Stimulated activated CD8-positive, alpha-beta memory T cell treated with anti-CD3 and anti-CD28 coated beads, Interleukin-4, amount 100 ng/mL, for 4 hours (primary cell): ENCODE measurements around the gene HBP1.
"Not testable (repeated sequence)": the region's sequence is repeated elsewhere in the genome, so short reads cannot be mapped to it uniquely, and the experiment has no call there.

Experiments used
- DNase-seq, 2 donors: peaks; one replicate each; pipeline ENCODE4 v3.0.0-alpha.2; 2020; ENCODE audit warnings: low read depth in 2 of 2, low spot score in 1 of 2

Gene HBP1

DNA sequence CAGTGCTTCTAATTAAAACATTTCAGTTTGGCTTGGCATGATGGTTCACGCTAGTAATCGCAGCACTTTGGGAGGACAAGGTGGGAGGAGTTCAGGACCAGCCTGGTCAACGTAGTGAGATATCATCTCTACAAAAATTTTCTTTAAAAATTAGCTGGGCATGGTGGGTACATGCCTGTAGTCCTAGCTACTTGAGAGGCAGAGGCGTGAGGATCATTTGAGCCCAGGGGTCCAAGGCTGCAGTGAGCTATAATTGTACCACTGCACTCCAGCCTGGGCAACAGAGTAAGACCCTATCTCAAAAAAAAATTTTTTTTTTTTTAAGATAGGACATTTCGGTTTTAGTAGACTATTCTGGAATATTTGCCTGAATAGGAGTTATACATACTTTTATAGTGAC, 12.4 kb downstream of the HBP1 start:
- no peak for DNase-seq

DNA sequence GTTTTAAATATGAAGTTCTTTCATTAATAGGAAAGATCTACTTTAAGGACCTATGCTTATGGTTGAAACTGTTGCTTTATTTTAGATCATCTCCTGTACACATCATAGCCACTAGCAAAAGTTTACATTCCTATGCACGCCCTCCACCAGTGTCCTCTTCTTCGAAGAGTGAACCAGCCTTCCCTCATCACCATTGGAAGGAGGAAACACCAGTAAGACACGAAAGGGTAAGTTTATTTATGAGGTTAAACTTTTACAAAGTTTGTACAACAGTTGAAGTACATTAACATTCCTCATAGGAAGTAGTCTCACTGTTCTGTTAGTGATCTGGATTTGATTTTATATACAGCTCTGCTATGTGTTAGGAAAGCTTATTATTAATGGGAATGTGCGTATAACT, 16.9 kb downstream of the HBP1 start:
- no peak for DNase-seq

DNA sequence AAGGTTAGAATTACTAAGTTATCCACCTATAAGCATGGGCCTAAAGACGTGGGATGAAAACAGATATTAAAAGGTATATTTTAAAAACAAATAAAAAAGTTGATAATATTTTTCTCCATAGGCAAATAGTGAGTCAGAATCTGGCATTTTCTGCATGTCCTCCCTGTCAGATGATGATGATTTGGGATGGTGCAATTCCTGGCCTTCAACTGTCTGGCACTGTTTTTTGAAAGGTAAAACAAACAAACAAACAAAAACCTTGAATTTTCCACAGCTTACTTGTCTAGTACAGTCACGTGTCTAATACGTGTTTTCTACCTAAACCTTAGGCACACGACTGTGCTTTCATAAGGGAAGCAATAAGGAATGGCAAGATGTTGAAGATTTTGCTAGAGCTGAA, 17.4 kb downstream of the HBP1 start:
- DNase-seq: no peak

DNA sequence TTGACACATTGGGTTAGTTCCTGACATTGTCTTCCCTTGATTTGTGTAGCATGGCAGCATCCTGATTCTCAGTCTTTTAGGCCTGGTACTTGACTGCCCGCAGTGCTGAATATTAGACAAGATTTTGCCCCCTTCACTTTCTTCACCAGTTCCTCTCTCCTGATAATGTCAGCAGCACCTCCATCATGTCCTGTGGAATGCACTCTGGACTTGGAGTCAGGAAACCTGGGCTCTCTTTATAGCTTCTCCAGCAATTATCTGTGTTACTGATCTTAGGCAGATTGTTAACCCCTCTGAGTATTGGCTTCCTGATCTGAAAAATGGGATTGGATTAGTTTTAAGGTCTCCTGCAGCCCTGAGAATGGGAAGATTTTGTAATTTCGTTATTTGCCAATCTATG, 19.0 kb downstream of the HBP1 start:
- DNase-seq: no peak

DNA sequence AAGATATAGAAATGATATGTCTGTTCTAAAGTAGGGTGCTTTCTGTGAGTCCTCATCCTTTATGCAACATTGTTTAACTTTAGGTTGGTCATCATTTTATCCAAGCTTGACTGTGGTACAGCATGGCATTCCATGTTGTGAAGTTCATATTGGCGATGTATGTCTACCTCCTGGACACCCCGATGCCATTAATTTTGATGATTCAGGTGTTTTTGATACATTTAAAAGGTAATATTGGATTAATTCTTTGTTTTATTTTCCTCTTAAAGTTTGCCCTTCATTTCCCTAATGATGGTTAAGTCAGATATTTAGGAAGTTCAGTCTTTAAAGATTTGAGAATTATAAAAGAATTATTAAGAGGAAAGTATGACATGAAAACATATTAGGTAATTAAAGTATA, 21.3 kb downstream of the HBP1 start:
- no peak for DNase-seq

DNA sequence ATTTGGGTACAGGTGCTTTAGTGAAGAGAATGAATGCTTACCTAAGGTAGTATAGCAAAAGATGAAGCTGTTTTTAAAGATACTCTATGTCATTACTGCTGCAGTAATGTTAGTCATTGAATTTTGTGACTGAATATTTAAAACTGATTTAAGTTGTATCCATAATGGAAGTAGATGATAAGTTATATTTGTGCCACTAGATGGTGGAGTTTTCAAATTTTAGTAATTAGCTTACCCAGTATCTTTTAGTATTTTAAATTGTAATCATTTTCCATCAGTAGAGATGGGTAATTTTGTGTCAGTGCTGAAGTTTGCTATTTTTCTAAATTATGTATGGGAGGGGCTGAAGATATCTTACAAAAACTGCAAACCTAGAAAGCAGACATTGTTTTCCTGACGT, 25.2 kb downstream of the HBP1 start:
- no peak for DNase-seq

DNA sequence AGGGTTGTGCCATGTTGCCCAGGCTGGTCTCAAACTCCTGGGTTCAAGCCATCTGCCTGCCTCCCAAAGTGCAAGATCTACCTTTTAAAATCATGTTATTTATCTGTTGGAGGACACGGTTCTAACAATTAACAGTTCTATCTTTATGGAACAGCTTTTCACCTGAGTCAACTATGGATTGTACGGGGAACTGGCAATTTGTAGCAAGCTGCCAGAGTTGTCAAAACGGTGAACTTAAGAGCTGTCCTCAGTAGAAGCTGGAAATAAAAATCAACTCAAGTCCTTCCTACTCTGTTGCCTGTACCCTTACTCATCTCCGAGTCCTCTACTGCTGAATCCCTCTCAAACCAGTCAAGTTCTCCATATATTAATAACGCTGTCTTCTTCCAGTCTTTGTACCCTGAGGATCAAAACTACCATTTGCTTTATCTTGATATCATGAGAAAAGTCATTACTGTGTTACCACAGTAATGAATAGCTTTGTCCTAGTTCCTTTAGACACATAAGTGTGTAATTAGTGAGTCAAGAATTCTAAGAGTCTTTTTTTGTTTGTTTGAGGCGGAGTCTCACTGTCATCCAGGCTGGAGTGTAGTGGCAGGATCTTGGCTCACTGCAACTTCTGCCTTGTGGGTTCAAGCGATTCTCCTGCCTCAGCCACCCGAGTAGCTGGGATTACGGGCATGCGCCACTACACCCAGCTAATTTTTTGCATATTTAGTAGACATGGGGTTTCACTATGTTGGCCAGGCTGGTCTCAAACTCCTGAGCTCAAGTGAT, 28.2 kb downstream of the HBP1 start:
- DNase-seq: no peak

DNA sequence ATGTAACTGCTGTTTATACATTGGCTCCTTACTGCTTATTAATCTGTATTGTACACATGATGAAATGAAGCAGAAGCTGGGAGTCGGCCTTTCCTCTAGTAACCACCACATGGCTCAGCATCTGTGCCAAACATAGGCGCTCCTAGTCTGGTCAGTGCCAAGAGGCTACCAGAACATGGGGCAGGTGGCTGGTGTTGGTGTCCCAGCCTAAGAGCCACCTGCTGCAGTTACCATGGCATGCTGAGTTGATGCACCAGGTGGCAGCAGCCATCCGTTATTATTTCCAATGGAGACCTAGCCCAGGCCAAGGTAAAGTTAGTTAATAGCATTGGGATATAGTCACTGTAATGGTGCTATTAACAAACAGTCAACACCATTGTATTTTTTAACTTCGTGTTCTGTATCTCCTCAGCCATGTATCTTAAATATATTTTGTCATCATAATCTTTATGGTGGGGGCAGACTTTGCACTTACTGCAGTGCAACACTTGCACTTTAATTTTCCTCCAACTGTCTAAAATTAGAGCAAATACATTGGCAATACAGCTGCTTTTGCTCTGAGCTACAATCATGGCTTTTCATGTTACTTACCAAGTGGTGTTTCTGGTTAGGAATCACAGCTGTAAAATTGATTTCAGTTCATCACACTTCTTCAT, 33.1 kb downstream of the HBP1 start:
- DNase-seq: no peak

DNA sequence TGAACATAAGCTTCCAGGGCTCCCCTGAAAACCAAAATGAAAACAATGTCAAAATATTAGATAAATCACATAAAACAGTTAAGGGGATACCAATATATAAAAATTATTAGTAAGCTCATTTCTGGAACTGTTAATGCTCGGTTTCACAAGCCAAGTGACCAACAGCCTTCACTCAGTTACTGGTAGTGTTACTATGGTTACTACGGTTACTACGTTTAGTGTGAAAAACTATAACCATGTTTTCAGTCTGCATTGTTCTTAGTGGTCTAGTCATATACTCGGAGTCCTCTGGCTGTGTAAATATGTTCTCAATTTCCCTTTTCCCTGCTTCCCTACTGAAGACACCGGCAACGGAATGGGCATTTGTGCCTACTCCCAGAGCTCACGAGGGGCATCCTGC, 34.8 kb downstream of the HBP1 start:
- DNase-seq: no peak

DNA sequence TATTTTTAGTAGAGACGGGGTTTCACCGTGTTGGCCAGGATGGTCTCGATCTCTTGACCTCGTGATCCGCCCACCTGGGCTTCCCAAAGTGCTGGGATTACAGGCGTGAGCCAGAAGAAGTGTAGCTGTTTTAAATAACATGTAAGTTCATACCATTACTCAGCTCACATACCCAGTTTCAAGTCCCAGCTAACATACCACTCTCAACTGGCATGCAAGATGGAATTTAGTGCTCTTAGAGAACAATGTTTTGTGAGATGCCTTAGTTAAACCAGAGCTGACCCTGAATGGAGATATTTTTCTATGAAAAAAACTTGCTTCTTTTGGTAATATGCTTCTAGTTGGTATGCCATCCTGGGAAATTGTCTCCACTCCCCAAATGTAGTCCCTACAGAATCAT, 37.3 kb downstream of the HBP1 start:
- DNase-seq: no peak

DNA sequence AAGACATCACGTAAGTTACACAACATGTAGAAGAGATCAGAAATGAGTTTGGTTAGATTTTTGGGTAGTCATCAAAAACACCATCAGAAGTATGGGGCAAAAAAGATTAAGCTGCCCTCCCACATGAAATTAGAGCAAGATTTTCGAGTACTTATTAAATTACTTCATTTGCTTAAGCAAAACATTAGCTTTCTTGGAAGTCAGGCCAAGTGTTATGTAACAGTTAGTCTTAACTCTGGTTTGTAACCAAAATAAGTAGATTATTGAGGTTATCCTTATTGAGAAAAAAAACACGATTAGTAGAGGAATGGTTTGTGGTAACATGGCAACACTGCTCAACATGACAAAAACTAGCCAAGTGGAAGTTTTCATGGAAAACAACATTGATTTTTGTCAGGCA, 37.9 kb downstream of the HBP1 start:
- no peak for DNase-seq

DNA sequence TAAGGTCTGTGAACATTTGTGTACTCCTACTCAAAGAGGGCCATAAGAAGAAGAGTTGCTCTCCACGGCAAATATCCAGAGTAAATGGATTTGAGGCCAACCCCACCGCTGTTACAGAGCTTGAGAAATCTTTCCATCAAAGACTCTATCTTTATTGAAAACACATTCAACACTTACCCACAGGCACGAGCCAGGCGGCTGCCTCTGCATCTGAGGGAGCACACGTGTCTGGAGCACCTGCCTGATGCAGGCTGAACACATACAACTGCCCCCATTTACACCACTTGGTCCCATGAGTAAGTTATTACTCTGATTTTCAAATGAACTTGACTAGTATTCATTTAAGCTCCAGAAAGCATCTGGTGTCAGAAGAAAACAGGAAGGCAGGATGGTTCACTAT, 38.7 kb downstream of the HBP1 start:
- DNase-seq: no peak

DNA sequence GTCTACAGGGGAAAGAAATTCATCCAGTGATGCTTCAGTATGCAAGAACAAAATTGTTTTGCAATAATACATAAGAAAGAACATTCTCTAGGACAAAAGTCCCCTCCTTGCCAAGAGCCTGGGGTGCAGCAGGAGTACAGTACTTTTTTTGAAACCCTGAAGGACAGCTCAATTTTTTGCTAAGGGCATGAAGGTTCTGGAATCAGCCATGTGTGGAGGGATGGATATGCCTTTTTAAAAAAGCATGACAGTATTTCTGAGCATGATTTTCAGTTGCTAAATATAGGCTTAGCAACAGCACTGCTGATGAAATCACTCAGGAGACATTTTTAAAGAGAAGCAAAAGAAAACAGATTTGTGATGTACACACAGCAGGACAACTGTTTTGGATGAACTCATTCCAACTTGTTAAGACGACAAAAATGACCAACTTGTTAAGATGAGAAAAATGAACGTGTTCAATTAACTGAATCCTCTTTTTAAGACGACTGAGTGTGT, 39.3 kb downstream of the HBP1 start:
- no peak for DNase-seq

DNA sequence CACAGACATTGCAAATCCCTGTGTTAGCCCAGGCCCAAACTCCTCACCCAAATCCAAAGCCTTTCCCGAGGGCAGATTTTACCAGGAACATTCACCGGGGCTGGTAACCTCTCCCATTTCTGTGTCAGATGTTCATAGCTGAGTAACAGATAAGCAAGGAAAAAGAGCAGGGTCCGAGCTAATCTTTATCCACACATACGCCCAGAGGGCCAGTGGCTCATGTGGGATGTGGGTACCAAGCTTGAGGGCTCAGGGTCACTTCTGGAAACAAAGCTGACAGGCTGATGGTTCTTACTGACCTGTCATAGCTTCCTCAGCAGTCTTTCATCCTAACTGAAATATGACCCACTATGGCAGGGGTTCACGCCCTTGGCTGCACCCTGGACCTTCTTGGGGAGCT, 39.8 kb downstream of the HBP1 start:
- no peak for DNase-seq

DNA sequence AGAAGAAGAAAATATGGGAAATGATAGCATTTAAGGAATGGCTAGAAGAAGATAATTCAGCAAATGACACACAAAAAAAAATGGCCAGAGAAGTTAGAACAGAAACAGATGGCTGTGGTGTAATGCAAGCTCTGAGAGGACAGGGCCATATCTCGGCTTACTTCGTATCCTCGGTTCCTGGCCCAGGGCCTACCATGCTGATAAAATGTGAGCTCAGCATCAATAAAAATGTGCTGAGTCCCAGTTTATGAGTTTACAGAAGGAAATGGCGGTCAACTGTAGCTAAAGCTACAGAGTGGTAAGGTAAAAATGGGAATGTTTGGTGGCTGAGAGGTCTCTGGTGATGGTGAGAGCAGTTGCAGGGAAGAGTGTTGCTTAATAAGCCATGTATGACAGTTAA, 40.8 kb downstream of the HBP1 start:
- no peak for DNase-seq

DNA sequence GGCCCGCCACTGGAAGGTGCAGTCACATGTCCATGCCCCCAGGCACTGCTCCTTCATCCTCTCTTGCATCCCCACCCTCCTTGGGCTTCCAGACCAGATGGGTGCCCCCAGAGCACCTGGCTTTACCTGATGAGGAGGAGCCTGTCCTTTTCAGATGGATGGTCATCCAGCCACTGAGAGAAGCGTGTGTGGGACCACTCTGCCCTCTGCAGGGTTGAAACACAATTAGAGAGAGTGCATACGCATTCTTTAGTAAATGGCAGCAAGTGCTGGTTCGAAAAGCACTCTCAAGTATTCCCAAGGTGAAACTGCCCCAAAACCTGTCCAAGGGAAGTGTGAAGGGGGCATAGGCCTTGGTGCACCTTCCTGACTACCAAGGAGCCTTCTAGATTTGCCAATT, 41.6 kb downstream of the HBP1 start:
- DNase-seq: no peak

DNA sequence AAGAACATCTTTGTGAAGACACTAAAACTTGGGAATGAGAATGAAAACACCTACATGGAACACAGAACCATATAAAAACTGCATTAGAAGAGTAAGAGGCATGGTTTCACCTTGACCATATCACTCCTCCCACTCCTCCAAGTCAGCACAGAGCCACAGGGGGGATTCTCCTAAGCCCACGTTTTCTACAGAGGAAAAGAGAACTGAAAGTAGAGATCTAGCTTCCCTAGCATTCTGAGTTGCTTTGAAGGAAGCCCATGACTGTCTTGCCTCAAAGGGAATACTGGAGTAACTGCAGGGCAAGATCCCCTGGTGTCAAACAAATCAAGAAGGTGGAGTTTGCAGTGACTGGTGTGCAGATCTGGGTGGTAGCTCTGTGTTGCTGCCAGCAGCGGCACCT, 43.9 kb downstream of the HBP1 start:
- no peak for DNase-seq

DNA sequence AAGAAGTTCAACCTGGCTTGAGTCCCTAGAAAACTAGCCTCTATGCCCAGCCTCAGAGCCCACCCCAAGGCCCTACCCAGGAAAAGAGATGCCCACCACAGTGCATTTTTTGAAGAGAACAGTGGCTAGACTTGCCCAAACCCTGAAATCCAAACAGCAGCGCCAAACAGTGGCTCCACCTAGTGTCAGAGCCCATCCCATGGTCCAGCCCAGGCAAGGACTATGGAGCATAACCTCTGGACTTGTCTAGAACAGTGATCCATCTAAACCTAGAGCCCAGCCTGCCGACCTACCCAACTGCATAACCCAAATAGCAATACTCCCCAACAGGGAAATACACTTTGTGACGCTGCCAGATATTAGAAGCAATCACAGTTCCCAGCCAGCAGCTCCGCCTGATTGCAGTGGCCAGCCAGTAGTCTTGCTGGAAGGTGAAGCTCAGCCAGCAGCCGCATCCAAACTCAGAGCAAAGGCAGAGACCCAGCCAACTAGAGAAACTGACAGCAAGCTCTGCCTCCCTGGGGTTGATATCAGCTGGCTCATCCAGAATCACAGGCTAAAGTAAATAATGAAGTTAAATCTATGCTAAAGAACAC, 44.5 kb downstream of the HBP1 start:
- DNase-seq: no peak

DNA sequence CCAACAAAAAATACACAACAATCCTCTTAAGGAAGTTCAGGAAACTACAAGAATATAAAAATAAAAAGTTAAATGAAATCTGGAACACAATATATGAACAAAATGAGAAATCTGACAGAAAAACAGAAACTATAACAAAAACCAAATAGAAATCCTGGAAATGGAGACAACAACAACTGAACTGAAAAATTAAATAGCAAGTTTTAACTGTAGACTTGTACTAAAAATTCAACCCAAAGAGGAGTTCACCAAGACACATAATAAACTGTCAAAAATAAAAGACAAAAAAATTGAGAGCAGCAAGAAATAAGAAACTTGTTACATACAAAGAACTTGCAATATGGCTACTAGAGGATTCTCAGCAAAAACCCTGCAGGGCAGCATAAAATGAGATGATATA, 45.1 kb downstream of the HBP1 start:
- no peak for DNase-seq

DNA sequence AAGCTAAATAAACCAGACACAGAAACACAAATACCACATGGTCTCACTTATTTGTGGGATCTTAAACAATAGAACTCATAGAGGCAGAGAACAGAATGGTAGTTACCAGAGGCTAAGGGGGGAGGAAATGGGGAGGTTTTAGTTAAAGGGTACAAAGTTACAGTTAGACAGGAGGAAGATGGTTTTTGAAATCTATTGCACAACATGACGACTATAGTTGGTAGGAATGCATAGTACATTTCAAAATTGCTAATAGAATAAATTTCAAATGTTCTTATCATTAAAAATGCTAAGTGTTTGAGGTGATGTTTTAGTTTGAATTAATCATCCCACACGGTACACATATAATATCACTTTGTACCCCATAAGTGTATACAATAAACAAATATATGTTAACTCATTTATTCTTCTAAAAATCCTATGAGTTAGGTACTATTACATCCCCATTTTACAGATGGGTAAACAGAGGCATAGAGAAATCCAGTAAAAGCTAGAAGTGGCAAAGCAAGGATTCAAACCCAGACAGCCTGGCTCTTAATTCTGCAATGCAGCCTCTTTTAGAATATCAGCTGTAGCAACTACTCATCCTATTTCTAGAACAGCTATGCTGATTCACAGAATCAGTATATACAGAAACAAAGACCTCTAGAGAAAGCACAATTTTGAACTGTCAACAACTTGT, 50.9 kb downstream of the HBP1 start:
- DNase-seq: no peak

DNA sequence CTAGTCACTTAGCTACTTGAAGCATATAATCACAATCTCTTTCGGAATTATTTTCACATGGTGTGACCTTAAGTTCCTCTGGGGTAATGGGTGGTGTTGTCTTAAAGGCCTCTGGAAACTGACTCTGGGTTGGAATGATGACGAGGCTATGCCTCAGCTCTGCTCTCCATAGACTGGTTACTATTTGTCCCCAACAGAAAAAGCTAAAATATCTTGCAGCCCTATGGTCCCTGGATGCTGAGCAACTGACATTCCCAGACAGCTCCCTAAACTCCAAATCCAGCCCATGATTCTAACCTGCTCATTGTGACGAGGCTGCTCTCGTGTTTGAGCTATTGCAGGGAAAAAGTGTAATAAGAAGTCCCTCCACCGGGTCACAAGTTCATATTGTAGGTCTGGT, 51.6 kb downstream of the HBP1 start:
- no peak for DNase-seq

DNA sequence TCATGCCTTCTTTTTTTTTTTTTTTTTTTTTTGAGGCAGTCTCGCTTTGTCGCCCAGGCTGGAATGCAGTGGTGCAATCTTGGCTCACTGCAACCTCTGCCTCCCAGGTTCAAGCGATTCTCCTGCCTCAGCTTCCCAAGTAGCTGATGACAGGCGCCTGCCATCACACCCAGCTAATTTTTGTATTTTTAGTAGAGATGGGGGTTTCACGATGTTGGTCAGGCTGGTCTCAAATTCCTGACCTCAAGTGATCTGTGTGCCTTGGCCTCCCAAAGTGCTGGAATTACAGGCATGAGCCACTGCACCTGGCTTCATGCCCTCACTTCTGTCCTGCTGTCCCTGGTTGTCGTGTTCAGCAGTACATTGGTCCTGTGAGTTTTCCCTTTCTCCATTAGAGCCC, 52.0 kb downstream of the HBP1 start:
- not testable (repeated sequence) for DNase-seq
